SIG-M5 (cell line): ENCODE data around the gene ADAM19.

ENCODE experiments used
- DNase-seq: peaks from one replicate; lab custom pipeline; 2025; lab: John Stamatoyannopoulos, UW

ADAM19 gene

DNA sequence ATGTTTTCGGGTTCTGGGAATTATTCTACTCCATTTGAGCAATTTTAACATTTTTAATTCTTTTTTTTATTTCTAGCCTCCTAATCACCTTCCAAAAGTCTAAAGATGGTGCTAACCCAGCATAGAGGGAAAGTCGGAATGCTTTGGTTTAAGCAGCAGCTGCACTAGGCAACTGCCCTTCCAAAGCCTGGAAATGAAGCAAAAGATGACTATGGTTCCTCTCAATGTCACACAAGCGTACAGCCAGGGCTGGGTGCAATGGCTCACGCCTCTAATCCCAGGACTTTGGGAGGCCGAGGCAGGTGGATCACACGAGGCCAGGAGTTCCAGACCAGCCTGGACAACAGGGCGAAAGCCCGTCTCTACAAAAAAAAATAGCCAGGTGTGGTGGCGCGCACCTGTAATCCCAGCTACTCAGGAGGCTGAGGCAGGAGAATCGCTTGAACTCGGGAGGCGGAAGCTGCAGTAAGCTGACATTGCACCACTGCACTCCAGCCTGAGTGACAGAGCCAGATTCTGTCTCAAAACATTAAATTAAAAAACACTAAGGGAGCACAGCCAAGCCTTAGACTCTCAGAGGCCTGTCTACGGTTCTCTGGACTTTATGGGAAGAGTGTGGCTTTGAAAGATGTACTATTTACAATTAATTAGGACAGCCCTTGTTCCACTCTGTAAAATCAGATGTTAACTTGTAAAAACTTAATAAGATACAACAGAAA lies 33.1 kb downstream of the ADAM19 start:
- DNase-seq: no peak

DNA sequence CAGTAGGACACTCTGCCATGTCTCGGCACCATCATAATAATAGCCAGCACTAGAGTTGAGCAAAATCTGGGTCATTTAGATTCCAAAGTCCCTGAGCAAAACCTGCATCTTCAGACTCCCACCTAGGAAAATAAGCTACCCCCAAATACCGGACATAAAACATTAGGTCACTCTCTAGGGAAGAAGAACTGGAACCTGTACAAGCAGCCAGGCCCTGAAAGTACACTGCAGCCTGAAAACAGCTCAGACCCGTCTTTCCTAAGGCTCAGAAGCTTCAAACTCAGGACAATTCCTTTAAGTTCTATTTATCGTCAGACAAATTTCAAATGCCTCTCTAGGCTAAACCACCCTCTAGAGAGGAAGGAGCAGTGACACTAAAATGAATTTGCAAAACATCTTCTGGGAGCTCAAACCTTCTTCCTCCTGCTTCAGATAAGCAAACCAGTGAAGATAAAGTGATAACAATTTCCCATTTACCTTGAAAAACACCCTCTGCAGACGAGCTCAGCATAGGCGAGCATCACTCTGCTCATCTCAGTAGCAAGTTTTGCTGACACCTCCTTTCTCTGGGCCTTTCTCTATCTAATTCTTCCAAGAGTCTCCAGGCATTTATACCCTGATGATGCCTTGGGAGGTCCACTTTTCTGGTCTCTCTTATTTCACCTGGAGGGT lies 34.0 kb downstream of the ADAM19 start:
- DNase-seq: no peak

DNA sequence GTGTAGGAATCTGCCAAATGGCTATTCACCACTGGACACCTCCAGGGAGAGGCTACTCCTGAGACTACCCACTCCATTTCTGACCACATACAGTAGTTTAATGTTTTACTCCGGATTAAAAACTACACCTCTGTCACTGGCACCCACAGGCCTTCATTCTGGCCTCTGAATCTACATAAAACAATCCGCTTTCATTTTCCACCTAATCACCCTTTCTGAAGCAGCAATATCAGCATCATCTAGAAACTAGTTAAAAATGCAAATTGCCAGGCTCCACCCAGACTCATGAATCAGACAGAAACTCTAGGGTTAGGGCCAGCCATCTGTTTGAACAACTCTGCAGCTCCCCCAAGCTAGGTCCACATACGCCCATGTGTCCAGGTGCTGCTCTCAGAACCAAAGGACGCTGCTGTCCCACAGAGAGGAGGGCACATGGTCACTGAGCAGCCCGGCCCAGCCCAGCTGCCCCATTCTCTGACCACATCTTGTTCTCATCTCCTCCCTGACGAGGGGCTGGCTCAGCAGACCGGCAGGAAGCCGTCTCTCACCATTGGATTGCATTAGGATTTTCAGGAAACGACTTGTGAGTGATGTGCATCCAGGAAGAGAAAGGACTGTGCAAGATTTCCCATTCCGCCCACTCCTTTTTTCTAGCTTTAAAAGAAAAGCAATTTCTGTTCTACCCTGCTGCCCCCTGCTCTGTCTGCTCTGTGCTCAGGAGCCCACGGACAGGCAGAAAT lies 34.7 kb downstream of the ADAM19 start:
- no peak for DNase-seq

DNA sequence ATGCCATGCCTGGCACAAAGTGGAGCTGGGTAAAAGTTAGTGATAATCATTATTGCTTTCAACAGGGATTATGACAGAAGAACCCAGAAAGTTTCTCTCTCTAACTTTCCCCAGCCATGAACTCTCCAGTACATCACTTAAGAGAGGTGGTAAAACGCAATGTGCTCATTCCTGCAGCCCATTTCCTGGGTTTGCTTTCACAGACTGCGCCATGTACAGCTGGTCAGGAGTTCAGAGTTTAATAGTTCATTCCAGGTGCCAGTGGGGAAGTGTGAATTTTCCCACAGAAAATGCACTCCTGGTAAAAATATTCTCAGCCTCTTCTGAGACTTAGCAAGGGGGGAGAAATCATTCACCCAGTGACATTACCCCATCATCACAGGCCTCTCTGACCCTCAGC lies 35.5 kb downstream of the ADAM19 start:
- DNase-seq: no peak

GRCh38 chr5:157539503-157540022 lies 36.0 kb downstream of the ADAM19 start:
- DNase-seq: no peak

DNA sequence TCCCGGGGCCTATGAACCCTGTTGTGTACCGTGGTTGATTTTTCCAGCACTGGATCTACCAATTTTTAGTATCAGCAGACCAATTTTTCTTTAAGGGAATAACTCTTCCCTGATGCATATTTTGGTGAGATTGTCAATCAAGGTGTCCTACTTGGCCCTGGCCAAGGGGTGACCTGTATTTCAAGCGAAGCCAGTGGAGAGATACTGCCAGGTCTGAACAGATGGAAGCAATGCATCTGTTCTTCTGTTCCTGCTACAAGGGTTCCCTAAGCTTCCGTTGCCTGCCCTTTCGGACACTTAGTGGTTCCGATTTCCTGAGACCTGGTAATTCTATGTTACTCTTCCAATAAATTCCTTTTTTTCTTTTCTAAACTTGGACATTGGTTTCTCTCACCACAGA lies 37.3 kb downstream of the ADAM19 start:
- DNase-seq: no peak

DNA sequence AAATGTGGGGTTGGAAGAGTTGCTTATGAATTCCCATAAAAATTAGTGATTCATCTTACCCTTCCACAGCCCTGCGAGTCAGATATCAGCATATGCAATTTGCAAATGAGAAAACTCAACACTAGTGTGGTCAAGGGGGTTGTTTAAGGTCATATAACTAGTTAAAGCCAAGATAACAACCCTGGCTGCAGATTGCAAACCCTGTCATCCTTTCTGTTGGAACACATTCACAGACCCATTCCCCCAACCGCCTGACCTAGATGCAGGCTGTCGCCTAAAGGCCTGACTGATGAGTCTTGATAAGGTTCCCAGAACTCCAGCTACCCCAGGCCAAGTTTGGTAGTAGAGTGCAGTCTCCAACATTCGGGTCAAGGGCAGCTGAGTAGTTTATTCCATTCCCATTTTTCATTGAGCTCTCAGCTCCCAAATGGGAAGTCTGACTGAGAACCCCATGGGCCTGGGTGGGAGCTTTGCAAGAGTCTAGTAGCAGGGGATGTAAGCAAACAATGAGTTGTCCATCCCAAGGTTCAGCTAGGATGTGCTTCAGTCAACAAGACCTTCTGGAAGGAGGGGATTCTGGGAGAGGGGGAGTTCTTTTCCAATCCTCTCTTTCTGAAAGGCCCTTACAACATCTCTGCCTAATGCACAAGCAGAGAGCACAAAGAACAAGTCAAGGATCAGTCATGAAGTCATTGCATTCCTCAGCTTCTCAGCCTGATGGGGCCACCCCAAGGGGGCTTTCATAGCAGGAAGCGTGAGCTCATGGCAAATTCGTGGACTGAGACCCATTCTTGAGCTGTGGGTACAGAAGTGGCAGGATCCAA lies 40.3 kb downstream of the ADAM19 start:
- no peak for DNase-seq

GRCh38 chr5:157533011-157533481 lies 42.5 kb downstream of the ADAM19 start:
- DNase-seq: no peak

DNA sequence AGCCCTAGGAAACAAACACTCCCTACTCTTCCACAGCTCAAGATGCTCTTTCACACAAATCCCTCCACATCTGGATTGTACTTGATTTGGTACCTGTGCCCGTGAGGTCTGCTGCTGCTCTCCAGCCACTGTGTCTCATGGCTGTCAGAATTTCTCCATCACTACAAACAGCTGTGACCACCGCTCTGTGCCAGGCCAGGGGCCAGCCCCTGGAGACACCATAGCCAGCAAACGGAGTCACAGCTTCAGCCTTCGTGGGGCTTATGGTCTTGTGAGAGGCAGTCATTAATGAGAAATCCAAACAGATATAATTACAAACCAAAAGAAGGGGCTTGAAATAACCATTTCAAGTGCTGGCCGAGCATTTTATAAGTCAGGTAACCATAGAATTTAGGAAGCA lies 43.6 kb downstream of the ADAM19 start:
- DNase-seq: no peak

DNA sequence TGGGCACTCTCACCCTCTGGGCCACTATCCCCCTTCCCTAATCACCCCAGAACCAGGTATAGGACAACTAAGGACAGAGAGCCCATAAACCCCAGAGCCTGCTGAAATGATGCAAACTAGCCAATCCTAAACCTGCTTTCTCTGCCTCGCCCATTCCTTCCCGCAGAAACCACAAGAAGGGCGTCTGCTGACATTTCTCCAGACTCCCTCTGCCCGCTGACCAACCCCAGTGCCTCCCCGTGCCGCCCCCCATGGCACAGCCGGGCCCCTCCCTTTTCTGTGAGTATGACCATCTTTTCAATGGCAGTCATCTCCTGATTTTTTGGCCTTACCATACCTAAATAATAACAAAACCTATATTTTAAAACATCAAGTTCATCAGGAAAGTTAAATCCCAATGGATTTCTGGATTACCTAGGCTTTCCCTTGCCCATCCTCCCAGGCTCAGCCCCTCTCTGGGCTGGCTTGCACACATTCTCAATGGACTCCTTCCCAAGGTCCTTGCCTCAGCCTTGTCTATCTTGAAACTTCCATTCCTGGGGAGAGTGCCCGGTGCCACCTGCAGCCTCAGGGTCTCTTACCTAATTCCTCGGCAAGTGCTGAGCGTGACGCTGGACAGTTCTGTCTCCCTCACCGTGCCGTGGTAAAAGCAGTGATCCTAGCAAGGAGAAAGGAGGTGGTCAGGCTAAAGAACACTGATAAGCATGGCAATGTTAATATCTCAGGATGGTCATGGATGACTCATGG lies 45.2 kb downstream of the ADAM19 start:
- DNase-seq: no peak

- DNase-seq: no peak
Observed at GRCh38 chr5:157529002-157529401, 46.6 kb downstream of the ADAM19 start.

GRCh38 chr5:157528036-157528632 lies 47.4 kb downstream of the ADAM19 start:
- DNase-seq: no peak

DNA sequence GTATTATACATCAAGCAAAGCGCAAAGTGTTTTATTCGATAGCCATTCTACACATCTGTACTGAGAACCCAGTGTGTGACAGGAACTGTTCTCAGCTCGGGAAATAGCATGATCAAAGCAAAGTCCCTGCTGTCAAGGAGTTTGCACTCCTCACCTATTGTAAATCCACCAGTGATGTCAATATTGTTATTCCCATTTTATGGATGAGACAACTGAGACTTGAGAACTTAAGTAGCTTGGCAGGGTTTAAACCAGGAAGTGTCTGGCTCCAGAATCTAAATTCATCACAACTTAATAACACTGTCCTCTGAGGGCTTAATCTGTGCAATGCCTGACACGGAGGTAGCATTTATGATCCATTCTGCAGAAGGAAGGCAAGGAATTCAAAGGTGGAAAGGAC lies 50.7 kb downstream of the ADAM19 start:
- no peak for DNase-seq

- DNase-seq: no peak
Observed at GRCh38 chr5:157523976-157524375, 51.6 kb downstream of the ADAM19 start.

DNA sequence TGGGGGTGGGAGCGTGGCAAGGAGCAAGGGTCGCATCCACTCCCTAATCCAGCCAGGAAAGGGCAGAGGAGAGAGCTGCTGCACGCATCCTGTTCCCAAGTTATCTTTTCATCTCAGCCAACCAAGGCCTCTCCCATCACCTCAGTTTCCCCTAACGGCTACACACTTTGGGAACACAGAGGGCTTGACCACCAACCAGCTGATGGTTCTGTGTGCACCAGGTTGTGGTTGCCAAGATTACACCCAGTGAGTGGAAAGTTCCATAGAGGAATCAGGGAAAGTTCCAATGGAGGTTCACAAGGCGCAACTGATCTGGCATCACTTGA lies 53.9 kb downstream of the ADAM19 start:
- DNase-seq: no peak

DNA sequence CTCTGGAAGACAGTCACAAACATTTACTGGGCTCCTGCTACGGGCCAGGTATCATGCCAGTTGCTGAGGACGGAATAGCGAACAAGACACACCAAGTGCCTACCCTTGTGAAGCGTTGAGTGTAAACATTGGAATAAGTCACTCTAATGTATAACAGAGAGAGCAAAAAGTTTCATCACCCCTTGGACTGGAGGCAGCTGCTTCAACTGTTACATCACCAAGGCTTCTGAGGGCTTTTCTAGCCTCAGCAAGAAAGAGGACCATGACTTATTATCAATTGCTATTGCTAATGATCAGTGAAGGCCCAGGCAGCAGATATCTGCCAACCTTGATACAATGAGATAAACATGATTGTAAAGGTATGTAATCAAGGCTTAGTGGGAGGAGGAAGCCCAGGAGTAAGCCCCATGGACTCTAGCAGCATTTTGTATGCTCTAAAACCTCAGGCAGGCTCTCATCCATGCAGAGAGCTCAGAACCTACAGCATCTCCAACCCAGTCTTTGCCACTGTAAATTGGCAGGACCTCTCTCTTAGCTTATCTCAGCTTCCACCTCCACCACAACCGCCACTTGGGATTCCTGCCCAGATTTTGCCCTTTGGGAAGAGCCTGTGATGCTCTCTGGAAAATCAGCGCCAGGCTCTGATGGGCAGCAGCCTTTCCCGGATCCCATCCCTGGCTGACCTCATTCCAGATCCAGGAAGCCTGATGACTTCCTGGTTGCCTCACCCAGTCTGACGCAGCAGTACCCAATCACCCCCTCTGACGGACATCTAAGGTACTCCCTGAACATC lies 54.5 kb downstream of the ADAM19 start:
- no peak for DNase-seq

DNA sequence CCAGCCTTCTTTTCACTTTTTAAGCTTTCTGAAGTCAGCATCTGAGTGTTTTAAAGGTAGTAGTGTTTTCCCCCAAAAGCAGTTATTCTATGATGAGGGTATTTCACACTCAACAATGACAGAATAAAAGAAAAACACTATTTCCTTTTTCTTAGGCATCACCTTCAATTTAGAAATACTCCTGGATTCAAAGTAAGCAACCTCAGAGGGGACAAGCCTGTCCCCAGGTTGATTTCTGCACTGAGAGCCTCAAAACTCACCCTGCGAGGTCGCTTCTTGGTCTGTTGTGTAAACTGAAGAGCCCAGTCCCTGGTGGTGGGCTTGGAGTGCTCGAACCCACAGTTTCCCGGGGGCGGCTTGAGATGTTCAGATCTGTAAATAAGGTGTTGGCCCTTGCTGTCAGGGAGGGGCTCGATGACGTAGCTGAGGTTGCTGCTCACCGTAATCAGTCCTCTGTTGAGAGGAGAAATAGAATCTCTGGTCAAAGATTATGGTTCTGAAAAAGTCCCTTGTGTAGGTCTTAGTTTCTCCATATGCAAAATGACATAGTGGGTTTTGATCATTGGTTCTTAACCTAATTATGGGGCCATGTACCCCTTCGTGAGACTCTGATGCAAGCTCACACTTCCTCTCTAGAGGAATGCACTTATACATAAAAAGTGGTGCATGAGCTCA lies 55.9 kb downstream of the ADAM19 start:
- no peak for DNase-seq

- no peak for DNase-seq
Observed at GRCh38 chr5:157518963-157519362, 56.6 kb downstream of the ADAM19 start.

GRCh38 chr5:157516626-157517325 lies 58.8 kb downstream of the ADAM19 start:
- no peak for DNase-seq
